ENCODE data around the gene TSPEAR. TPM values are rescaled to one million over a fixed set of nuclear protein-coding genes. Genes with fewer than 3 reads are reported as not detected.

The TSPEAR gene
- total RNA-seq (not detected in 2 replicates), polyA plus RNA-seq (not detected in 2 replicates), polyA minus RNA-seq (not detected in 2 replicates)
- total RNA-seq (2013): not detected

DNA sequence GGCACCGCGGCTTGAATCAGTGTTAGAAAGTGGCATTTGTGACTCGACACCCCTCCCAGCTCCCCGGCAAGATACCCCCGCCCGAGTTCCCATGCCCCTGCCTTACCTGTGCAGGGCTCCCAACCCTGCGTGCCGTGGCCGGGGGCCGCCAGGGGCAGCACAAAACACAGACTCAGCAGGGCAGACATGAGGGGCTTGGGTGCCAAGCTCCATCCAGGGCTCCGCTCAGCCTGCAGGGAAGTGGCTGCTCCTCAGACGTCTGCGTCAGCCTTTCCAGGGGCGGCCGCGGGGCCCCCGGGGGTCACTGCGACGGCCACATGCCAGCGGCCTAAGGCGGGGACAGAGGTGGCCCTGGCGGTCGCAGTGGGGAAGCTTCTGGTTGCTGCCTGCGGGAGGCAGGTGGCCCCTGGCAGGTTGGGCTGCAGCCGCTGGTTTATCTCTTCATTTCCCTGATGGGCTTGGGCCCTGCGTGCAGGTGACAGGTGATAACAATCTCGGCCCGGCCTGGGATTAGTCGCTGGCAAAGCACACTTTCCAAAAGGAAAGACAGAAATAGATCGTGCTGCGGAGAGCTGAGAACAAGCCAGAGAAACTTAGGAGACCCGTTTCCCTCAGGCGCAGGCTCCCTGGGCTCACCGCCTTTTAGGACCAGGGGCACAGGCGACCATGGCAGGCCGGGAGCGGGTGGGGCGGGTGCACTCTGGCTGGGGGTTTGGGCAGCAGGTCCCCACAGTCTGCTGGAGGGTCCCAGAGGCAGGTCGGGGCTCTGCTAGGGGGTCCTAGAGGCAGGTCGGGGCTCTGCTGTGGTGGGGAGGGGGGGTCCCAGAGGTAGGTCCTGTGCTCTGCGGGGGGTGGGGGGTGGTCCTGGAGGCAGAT lies at the start of gene TSPEAR:
TSS of gene TSPEAR (minus strand) at position 246 of the 876 bp plus-strand sequence. CDS start at position 188, 58 bp downstream.
- H3K4me2 ChIP-seq (replicated peaks; ENCODE audit: low read depth, low read length, poor library complexity, severe bottlenecking): no peak within 1 kb of the TSS
- no peak for TF ChIP-seq CTCF (IDR thresholded peaks at IDR 0.05)
- TF ChIP-seq EZH2 (IDR thresholded peaks at IDR 0.05; ENCODE audit: borderline replicate concordance, insufficient read depth, low read depth, low read length, poor library complexity, severe bottlenecking): no peak
- ChIA-PET POLR2A (no interaction called here), CTCF (no interaction called here)
- H3K4me1 Mint-ChIP-seq: peaks cover 7% of the 10 kb centered on the region
- no peaks in the 10 kb centered on the region for H4K20me1 ChIP-seq (ENCODE audit: control insufficient read depth, insufficient read depth, low read length, poor library complexity, severe bottlenecking)
- peaks cover 0 to 69% (median 42%) of the 10 kb centered on the region in 4 experiments for H3K27me3 ChIP-seq (replicated peaks in 1 of 4; ENCODE audit: control extremely low read depth in 1 of 4, control insufficient read depth in 3 of 4, insufficient read depth in 4 of 4, low read length in 3 of 4)
- H3K4me1 ChIP-seq (ENCODE audit: control insufficient read depth in 2 of 2, insufficient read depth in 2 of 2, low read length in 2 of 2): peaks cover 6 to 9% of the 10 kb centered on the region in 2 donors
- peaks cover 3% of the 10 kb centered on the region for H3K9me3 Mint-ChIP-seq (ENCODE audit: insufficient read depth)
- no peaks in the 10 kb centered on the region for H3K79me2 ChIP-seq (ENCODE audit: control insufficient read depth, insufficient read depth, low read length)
- intact Hi-C loops (cut with micrococcal nuclease): no loop called here
- ATAC-seq (ENCODE audit: low read depth) (no peak), DNase-seq (no peak)
- WGBS (ENCODE audit: insufficient coverage): 4% methylated on average over 40 of the region's 41 CpGs
- peaks cover 0 to 5% (median 0%) of the 10 kb centered on the region in 3 donors for H3K9me3 ChIP-seq (ENCODE audit: control extremely low read depth in 1 of 3, control insufficient read depth in 2 of 3, insufficient read depth in 1 of 3, low read length in 2 of 3)
- no peak within 1 kb of the TSS for H3K27ac Mint-ChIP-seq
- H3K4me3 ChIP-seq (ENCODE audit: control extremely low read depth in 1 of 5, extremely low read depth in 1 of 5, insufficient read depth in 1 of 5, low read depth in 2 of 5, low read length in 4 of 5): no peak within 1 kb of the TSS
- H3K36me3 ChIP-seq (replicated peaks in 1 of 2; ENCODE audit: control extremely low read depth in 1 of 2, control insufficient read depth in 1 of 2, extremely low read depth in 1 of 2, insufficient read depth in 2 of 2, low read length in 1 of 2): no peaks in the 10 kb centered on the region
- H2AFZ ChIP-seq (ENCODE audit: insufficient read depth, low read depth, low read length, poor library complexity, severe bottlenecking): no peak within 1 kb of the TSS
- no peak within 1 kb of the TSS for H3K27ac ChIP-seq (ENCODE audit: low read length in 2 of 2)
- H3K9ac ChIP-seq (ENCODE audit: low read length): no peak within 1 kb of the TSS
- H3K4me3 Mint-ChIP-seq: no peak within 1 kb of the TSS
- peaks cover 64% of the 10 kb centered on the region for H3K27me3 Mint-ChIP-seq

DNA sequence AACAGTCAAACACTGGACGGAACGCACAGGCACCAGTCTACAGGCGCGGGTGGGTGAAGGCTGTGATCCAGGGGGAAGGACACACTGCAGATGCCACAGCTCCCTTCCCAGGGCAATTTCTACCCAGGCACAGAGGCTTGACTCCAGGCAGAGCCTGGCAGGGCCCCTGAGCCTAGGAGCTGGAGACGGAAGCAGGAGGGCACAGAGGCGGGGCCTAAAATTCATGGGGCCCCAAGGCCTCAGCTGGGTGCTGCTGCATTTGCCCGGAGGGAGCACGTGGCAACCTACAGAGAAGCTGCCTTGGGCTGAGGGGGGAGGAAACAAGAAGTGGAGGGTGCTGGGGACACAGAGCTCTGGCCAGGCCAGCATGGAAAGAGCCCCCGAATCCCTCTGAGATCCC lies 49.0 kb upstream of the TSPEAR start:
- intact Hi-C loops (cut with micrococcal nuclease): no loop called here
- peaks cover 0 to 9% (median 0%) of the 10 kb centered on the region in 3 donors for H3K9me3 ChIP-seq (ENCODE audit: control extremely low read depth in 1 of 3, control insufficient read depth in 2 of 3, insufficient read depth in 1 of 3, low read length in 2 of 3)
- H3K36me3 ChIP-seq (replicated peaks in 1 of 2; ENCODE audit: control extremely low read depth in 1 of 2, control insufficient read depth in 1 of 2, extremely low read depth in 1 of 2, insufficient read depth in 2 of 2, low read length in 1 of 2): no peaks in the 10 kb centered on the region
- Mint-ChIP-seq H3K4me3 (no peak overlapping the region), H3K9me3 (ENCODE audit: insufficient read depth) (no peaks in the 10 kb centered on the region), H3K27ac (no peak overlapping the region), H3K27me3 (no peaks in the 10 kb centered on the region), H3K4me1 (peaks cover 2% of the 10 kb centered on the region)
- WGBS (ENCODE audit: insufficient coverage): 93% methylated on average over 9 of the region's 9 CpGs
- no peaks in the 10 kb centered on the region for H3K4me1 ChIP-seq (ENCODE audit: control insufficient read depth in 2 of 2, insufficient read depth in 2 of 2, low read length in 2 of 2)
- TF ChIP-seq CTCF (IDR thresholded peaks at IDR 0.05) (no peak), EZH2 (IDR thresholded peaks at IDR 0.05; ENCODE audit: borderline replicate concordance, insufficient read depth, low read depth, low read length, poor library complexity, severe bottlenecking) (no peak)
- no peaks in the 10 kb centered on the region for H4K20me1 ChIP-seq (ENCODE audit: control insufficient read depth, insufficient read depth, low read length, poor library complexity, severe bottlenecking)
- no peak overlapping the region for H2AFZ ChIP-seq (ENCODE audit: insufficient read depth, low read depth, low read length, poor library complexity, severe bottlenecking)
- no peak overlapping the region for H3K27ac ChIP-seq (ENCODE audit: low read length in 2 of 2)
- CTCF ChIA-PET: no interaction called here
- ATAC-seq (ENCODE audit: low read depth) (no peak), DNase-seq (no peak)
- H3K4me3 ChIP-seq (ENCODE audit: control extremely low read depth in 1 of 5, extremely low read depth in 1 of 5, insufficient read depth in 1 of 5, low read depth in 2 of 5, low read length in 4 of 5): no peak overlapping the region
- no peak overlapping the region for H3K4me2 ChIP-seq (replicated peaks; ENCODE audit: low read depth, low read length, poor library complexity, severe bottlenecking)
- POLR2A ChIA-PET: no interaction called here
- no peaks in the 10 kb centered on the region for H3K79me2 ChIP-seq (ENCODE audit: control insufficient read depth, insufficient read depth, low read length)
- H3K27me3 ChIP-seq (replicated peaks in 1 of 4; ENCODE audit: control extremely low read depth in 1 of 4, control insufficient read depth in 3 of 4, insufficient read depth in 4 of 4, low read length in 3 of 4): no peaks in the 10 kb centered on the region
- no peak overlapping the region for H3K9ac ChIP-seq (ENCODE audit: low read length)

All from B cell (primary cell).